KMS-11 (cell line): Measurements from ENCODE around the gene KDM5D.

ENCODE experiments used
- H2AFZ ChIP-seq: fragments of 200-600 bp; sonication (generic); 2 replicates; pipeline ENCODE4 v1.6.1; 2016; ENCODE audit warnings: antibody characterized with exemption, mixed run types, low read depth
- H3K27ac ChIP-seq: fragments of 200-600 bp; sonication (generic); 2 replicates; pipeline ENCODE4 v1.6.1; 2016; ENCODE audit warnings: mild to moderate bottlenecking, mixed run types
- H3K27me3 ChIP-seq: fragments of 200-600 bp; sonication (generic); 2 replicates; pipeline ENCODE4 v1.6.1; 2017; ENCODE audit warnings: mild to moderate bottlenecking, low read depth, mixed run types, moderate library complexity; ENCODE audit not compliant: insufficient read depth
- H3K36me3 ChIP-seq: fragments of 200-600 bp; sonication (generic); 2 replicates; pipeline ENCODE4 v1.6.1; 2017; ENCODE audit warnings: mild to moderate bottlenecking, mixed run types; ENCODE audit not compliant: insufficient read depth
- H3K4me1 ChIP-seq: fragments of 200-600 bp; sonication (generic); 2 replicates; pipeline ENCODE4 v1.6.1; 2016; ENCODE audit warnings: mild to moderate bottlenecking, low read depth, mixed run types; ENCODE audit not compliant: poor library complexity, severe bottlenecking
- H3K4me2 ChIP-seq: fragments of 200-600 bp; sonication (generic); 2 replicates; pipeline ENCODE4 v1.7.0; 2016; ENCODE audit warnings: mild to moderate bottlenecking, mixed run types
- H3K4me3 ChIP-seq: fragments of 200-600 bp; sonication (generic); IDR thresholded peaks from 2 replicates; pipeline ENCODE4 v1.6.1; 2017; ENCODE audit warnings: low read depth, low read length, mixed read lengths; ENCODE audit not compliant: insufficient read depth
- H3K79me2 ChIP-seq: fragments of 200-600 bp; sonication (generic); 2 replicates; pipeline ENCODE4 v1.6.1; 2016; ENCODE audit warnings: low read depth, mixed run types; ENCODE audit not compliant: insufficient read depth
- H3K9ac ChIP-seq: fragments of 200-600 bp; sonication (generic); 2 replicates; pipeline ENCODE4 v1.6.1; 2016; ENCODE audit warnings: mild to moderate bottlenecking, mixed run types
- H4K20me1 ChIP-seq: fragments of 200-600 bp; sonication (generic); 2 replicates; pipeline ENCODE4 v1.6.1; 2016; ENCODE audit warnings: mild to moderate bottlenecking, mixed run types; ENCODE audit not compliant: insufficient read depth
- TF ChIP-seq, protein P1 (sequence below): fragments of 200-600 bp; sonication (generic); conservative IDR thresholded peaks from 2 replicates; pipeline ENCODE4 v1.6.1; 2017; ENCODE audit warnings: low read depth, mild to moderate bottlenecking, antibody characterized with exemption, low read length, moderate library complexity, mixed read lengths

KDM5D gene

DNA sequence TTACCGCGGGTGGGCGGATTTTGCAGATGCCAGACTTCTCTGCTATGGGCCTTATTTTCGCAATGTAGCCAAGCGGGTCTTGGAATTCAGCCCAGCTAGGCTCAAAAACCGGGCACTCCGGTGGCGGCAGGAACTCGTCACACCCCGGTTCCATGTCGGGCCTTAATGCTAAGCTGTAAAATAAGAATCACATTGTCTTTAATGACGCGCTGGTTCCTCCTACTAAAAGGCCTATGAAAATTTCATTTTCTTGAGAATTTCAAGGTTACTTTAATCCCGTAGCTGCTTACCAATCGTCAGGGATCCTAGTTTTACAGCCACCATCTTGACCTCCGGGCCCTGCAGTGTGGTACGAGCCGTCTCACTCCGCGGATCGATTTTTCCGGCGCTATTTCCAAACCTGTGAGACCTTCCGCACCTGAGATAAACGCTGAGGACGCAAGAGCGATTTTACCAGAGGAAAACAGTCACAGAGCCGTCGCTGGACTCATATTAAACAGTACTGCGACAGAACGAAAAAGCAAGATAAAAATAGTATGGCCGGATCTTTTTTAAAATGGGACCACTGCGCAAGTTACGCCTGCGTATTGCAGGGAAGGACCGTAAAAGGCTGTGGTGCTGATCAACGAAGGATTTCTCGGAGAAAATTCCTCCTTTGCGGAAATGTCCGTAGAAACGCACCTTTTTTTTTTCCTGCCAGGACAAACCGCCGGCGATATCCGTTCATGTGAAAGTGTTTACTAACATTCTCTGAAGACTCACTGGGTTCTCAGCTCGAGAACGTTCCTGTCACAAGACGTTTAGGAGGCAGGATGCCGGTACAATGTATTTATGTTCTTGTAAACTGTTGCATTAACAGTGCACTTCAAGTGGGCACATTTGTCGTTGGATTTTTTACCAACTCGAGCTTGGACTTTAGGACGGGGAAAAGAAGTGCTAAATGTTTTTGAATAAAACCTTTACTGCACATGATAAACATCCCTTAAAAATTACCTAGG is at the start of gene KDM5D:
Gene KDM5D, minus strand, starts transcription at position 346 of the 998 bp plus-strand sequence. Its CDS starts 192 bp downstream, at position 154.
- Histone ChIP-seq H2AFZ (no peak within 1 kb of the TSS), H3K27ac (no peak within 1 kb of the TSS), H3K9ac (no peak within 1 kb of the TSS), H4K20me1 (no peaks in the 10 kb centered on the region), H3K4me3 (no peak within 1 kb of the TSS), H3K36me3 (no peaks in the 10 kb centered on the region), H3K79me2 (no peaks in the 10 kb centered on the region), H3K4me2 (no peak within 1 kb of the TSS), H3K4me1 (no peaks in the 10 kb centered on the region), H3K27me3 (no peaks in the 10 kb centered on the region)
- TF ChIP-seq, protein P1, sequence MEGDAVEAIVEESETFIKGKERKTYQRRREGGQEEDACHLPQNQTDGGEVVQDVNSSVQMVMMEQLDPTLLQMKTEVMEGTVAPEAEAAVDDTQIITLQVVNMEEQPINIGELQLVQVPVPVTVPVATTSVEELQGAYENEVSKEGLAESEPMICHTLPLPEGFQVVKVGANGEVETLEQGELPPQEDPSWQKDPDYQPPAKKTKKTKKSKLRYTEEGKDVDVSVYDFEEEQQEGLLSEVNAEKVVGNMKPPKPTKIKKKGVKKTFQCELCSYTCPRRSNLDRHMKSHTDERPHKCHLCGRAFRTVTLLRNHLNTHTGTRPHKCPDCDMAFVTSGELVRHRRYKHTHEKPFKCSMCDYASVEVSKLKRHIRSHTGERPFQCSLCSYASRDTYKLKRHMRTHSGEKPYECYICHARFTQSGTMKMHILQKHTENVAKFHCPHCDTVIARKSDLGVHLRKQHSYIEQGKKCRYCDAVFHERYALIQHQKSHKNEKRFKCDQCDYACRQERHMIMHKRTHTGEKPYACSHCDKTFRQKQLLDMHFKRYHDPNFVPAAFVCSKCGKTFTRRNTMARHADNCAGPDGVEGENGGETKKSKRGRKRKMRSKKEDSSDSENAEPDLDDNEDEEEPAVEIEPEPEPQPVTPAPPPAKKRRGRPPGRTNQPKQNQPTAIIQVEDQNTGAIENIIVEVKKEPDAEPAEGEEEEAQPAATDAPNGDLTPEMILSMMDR = no peak

DNA sequence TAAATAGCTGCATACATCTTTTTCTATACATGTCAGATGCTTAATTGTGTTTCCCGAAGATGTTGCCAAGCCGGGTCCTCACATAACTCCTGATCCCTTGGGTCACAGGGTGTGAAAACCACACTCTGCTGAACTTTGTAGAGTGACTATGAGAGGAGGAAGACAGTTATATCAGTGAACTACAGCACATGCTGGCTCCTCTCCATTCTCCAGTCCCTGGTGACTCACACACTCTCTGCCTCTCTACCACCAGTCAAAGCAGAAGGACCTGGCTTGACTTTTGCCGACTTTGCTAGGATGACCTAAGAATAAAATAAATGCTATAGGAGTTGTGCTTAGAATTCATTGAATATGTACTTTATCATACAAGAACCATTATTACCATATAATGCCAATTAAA is 23.8 kb upstream of the KDM5D start:
- H3K4me1 ChIP-seq = no peaks in the 10 kb centered on the region
- H3K9ac ChIP-seq = no peak overlapping the region
- H3K79me2 ChIP-seq = no peaks in the 10 kb centered on the region
- no peaks in the 10 kb centered on the region for H4K20me1 ChIP-seq
- no peak overlapping the region for H3K4me3 ChIP-seq
- H3K27me3 ChIP-seq = no peaks in the 10 kb centered on the region
- no peaks in the 10 kb centered on the region for H3K36me3 ChIP-seq
- no peak overlapping the region for H3K4me2 ChIP-seq
- TF ChIP-seq, protein P1 = no peak
- no peak overlapping the region for H2AFZ ChIP-seq
- no peak overlapping the region for H3K27ac ChIP-seq

DNA sequence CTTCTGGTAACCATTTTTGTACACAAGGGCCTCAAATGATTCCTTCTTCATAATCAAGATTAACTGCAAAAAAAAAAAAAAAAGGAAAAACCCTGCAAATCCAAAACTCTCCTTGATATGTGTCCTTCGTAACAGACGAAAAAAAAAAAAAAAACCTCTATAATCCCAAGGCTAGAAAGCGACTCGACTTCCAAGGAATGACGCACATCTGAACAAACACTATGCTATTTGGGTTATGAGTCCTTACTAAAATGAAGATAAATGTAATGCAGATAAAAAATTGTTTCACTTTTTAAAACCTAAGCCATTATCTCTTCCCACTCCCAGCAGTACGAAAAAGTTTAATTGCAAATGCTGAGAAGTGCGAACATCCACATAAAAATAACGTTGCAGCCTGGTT is 1.2 kb downstream of the KDM5D start:
- Histone ChIP-seq H3K27ac (no peak overlapping the region), H3K4me3 (no peak overlapping the region)

DNA sequence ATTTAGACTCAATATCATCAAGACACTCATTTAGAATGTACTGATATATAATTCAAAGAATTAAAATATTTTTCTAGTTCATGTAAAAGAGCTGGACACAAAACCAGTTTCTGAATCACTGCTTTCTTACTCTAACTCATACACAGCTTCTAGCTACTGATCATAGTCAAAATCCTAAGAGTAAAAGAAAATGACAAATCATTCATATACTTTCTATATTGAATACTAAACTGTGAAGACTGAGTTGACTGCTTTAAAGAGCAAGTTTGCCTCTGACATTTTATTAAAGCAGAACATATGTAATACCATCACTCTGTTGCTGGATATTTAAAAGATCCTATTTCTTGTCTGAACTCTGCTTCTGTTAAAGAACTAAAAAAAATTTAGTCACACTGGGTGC is 2.4 kb downstream of the KDM5D start:
- Histone ChIP-seq H3K27me3 (no peaks in the 10 kb centered on the region), H3K4me3 (no peak overlapping the region), H2AFZ (no peak overlapping the region), H3K4me2 (no peak overlapping the region), H3K27ac (no peak overlapping the region), H3K9ac (no peak overlapping the region), H3K79me2 (no peaks in the 10 kb centered on the region), H3K4me1 (no peaks in the 10 kb centered on the region), H4K20me1 (no peaks in the 10 kb centered on the region), H3K36me3 (no peaks in the 10 kb centered on the region)
- TF ChIP-seq, protein P1 = no peak

More for the DNA sequence above, 1.2 kb downstream of the KDM5D start:
- Histone ChIP-seq H3K36me3 (no peaks in the 10 kb centered on the region), H3K4me2 (no peak overlapping the region), H3K4me1 (no peaks in the 10 kb centered on the region), H4K20me1 (no peaks in the 10 kb centered on the region), H3K9ac (no peak overlapping the region), H2AFZ (no peak overlapping the region), H3K79me2 (no peaks in the 10 kb centered on the region), H3K27me3 (no peaks in the 10 kb centered on the region)
- TF ChIP-seq, protein P1 = no peak
